GM21381 (cell line): Measurements from ENCODE around the gene ZNF415.

Experiments
- ATAC-seq: cut with Tn5 transposase; IDR thresholded peaks from one replicate; pipeline ENCODE4 v1.9.1; 2021; ENCODE audit warnings: mild to moderate bottlenecking, moderate library complexity; ENCODE audit not compliant: unreplicated experiment

Gene ZNF415

GRCh38 chr19:53057904-53058580 lies 74.7 kb downstream of the ZNF415 start:
- ATAC-seq: no peak
